ENCODE data around the gene CD6. TPM values are rescaled to one million over a fixed set of nuclear protein-coding genes. Genes with fewer than 3 reads are reported as not detected.

CD6 gene
- total RNA-seq, 2 experiments from 2014 or later = 286 to 377 TPM

- no peaks in the 10 kb centered on the region for H3K9me3 Mint-ChIP-seq (ENCODE audit: low read depth)
- no peak overlapping the region for H3K4me3 Mint-ChIP-seq
- ChIA-PET POLR2A (no interaction called here), CTCF (interaction anchor here (0.7 to 0.8 kb wide), 3 partner anchors 68 to 91 kb away, joined by 3 read pairs; no protein-coding TSS in a partner anchor)
- intact Hi-C loops (cut with DNase I, micrococcal nuclease) = no loop called here
- DNase-seq (no peak), ATAC-seq (no peak)
- no peaks in the 10 kb centered on the region for H3K27me3 Mint-ChIP-seq
- peaks cover 74% of the 10 kb centered on the region for H3K4me1 Mint-ChIP-seq
- H3K36me3 Mint-ChIP-seq (ENCODE audit: low read depth) = peaks cover 58% of the 10 kb centered on the region
- H3K27ac Mint-ChIP-seq = peak overlapping the region; percentile 47
Measured at GRCh38 chr11:61045271-61045670, 73.8 kb downstream of the CD6 start.

- ATAC-seq (no peak), DNase-seq (no peak)
- Mint-ChIP-seq H3K4me3 (no peak overlapping the region), H3K9me3 (ENCODE audit: low read depth) (no peaks in the 10 kb centered on the region), H3K4me1 (peaks cover 70% of the 10 kb centered on the region), H3K27ac (peak overlapping the region; percentile 45), H3K36me3 (ENCODE audit: low read depth) (peaks cover 58% of the 10 kb centered on the region), H3K27me3 (no peaks in the 10 kb centered on the region)
- CTCF ChIA-PET = interaction anchor here (0.8 kb wide), 1 partner anchor 69 kb away, joined by 5 read pairs; no protein-coding TSS in a partner anchor
- POLR2A ChIA-PET = interaction anchor here (0.5 to 1.3 kb wide), 2 partner anchors 14 to 67 kb away, joined by 4 to 5 read pairs; no protein-coding TSS in a partner anchor
- intact Hi-C loops (cut with DNase I, micrococcal nuclease) = no loop called here
Measured at GRCh38 chr11:61046833-61047232, 75.4 kb downstream of the CD6 start.

- H3K27ac Mint-ChIP-seq = peak overlapping the region; percentile 81
- CTCF ChIA-PET = interaction anchor here (0.6 to 1.4 kb wide), 6 partner anchors 11 to 99 kb away, joined by 3 to 4 read pairs (median 3); no protein-coding TSS in a partner anchor
- H3K27me3 Mint-ChIP-seq = no peaks in the 10 kb centered on the region
- POLR2A ChIA-PET = interaction anchor here (0.6 to 1.9 kb wide), 6 partner anchors 13 to 63 kb away, joined by 3 to 14 read pairs (median 3); no protein-coding TSS in a partner anchor
- intact Hi-C loops (cut with DNase I, micrococcal nuclease) = no loop called here
- peaks cover 59% of the 10 kb centered on the region for H3K36me3 Mint-ChIP-seq (ENCODE audit: low read depth)
- H3K4me1 Mint-ChIP-seq = peaks cover 69% of the 10 kb centered on the region
- DNase-seq = no peak
- ATAC-seq = no peak
- no peaks in the 10 kb centered on the region for H3K9me3 Mint-ChIP-seq (ENCODE audit: low read depth)
- H3K4me3 Mint-ChIP-seq = peak overlapping the region; percentile 18
Measured at GRCh38 chr11:61048368-61049062, 77.0 kb downstream of the CD6 start.

- peak; percentile 79 for ATAC-seq
- Mint-ChIP-seq H3K36me3 (ENCODE audit: low read depth) (peaks cover 64% of the 10 kb centered on the region), H3K4me1 (peaks cover 73% of the 10 kb centered on the region), H3K9me3 (ENCODE audit: low read depth) (no peaks in the 10 kb centered on the region), H3K4me3 (peak overlapping the region; percentile 18), H3K27ac (peak overlapping the region; percentile 81), H3K27me3 (no peaks in the 10 kb centered on the region)
- DNase-seq = no peak
- POLR2A ChIA-PET = interaction anchor here (0.6 to 1.9 kb wide), 6 partner anchors 12 to 63 kb away, joined by 3 to 14 read pairs (median 3); no protein-coding TSS in a partner anchor
- intact Hi-C loops (cut with DNase I, micrococcal nuclease) = no loop called here
- CTCF ChIA-PET = interaction anchor here (0.6 to 1.5 kb wide), 9 partner anchors 10 to 139 kb away, joined by 3 to 4 read pairs (median 3); no protein-coding TSS in a partner anchor
Measured at GRCh38 chr11:61049063-61049377, 77.5 kb downstream of the CD6 start.

GRCh38 chr11:61049859-61050258 lies 78.4 kb downstream of the CD6 start:
- intact Hi-C loops (cut with DNase I, micrococcal nuclease) = no loop called here
- Mint-ChIP-seq H3K4me1 (peaks cover 80% of the 10 kb centered on the region), H3K36me3 (ENCODE audit: low read depth) (peaks cover 66% of the 10 kb centered on the region), H3K4me3 (peak overlapping the region; percentile 46), H3K9me3 (ENCODE audit: low read depth) (no peaks in the 10 kb centered on the region), H3K27me3 (no peaks in the 10 kb centered on the region), H3K27ac (peak overlapping the region; percentile 86)
- DNase-seq = peak; percentile 4
- ChIA-PET CTCF (interaction anchor here (0.6 to 1.5 kb wide), 3 partner anchors 34 to 138 kb away, joined by 3 to 4 read pairs (median 3); no protein-coding TSS in a partner anchor), POLR2A (interaction anchor here (1.9 kb wide), 1 partner anchor 11 kb away, joined by 14 read pairs; no protein-coding TSS in a partner anchor)
- no peak for ATAC-seq

GRCh38 chr11:61052182-61052972 lies 80.9 kb downstream of the CD6 start:
- CTCF ChIA-PET = interaction anchor here (0.6 to 2.1 kb wide), 3 partner anchors 10 to 21 kb away, joined by 3 to 12 read pairs (median 3); no protein-coding TSS in a partner anchor
- no peak for ATAC-seq
- H3K36me3 Mint-ChIP-seq (ENCODE audit: low read depth) = peaks cover 68% of the 10 kb centered on the region

GRCh38 chr11:61053191-61053590 lies 81.7 kb downstream of the CD6 start:
- intact Hi-C loops (cut with DNase I, micrococcal nuclease) = no loop called here
- peaks cover 88% of the 10 kb centered on the region for H3K4me1 Mint-ChIP-seq
- no peaks in the 10 kb centered on the region for H3K27me3 Mint-ChIP-seq
- ChIA-PET CTCF (interaction anchor here (0.5 to 1.9 kb wide), 3 partner anchors 13 to 79 kb away, joined by 3 to 5 read pairs (median 4); no protein-coding TSS in a partner anchor), POLR2A (interaction anchor here (1.4 kb wide), 1 partner anchor 10 kb away, joined by 5 read pairs; no protein-coding TSS in a partner anchor)
- DNase-seq (peak; percentile 10), ATAC-seq (no peak)
- H3K27ac Mint-ChIP-seq = peak overlapping the region; percentile 79
- peaks cover 66% of the 10 kb centered on the region for H3K36me3 Mint-ChIP-seq (ENCODE audit: low read depth)
- H3K4me3 Mint-ChIP-seq = no peak overlapping the region
- H3K9me3 Mint-ChIP-seq (ENCODE audit: low read depth) = no peaks in the 10 kb centered on the region

More at GRCh38 chr11:61052182-61052972, 80.9 kb downstream of the CD6 start:
- DNase-seq = peak; percentile 3
- Mint-ChIP-seq H3K4me1 (peaks cover 90% of the 10 kb centered on the region), H3K27ac (peak overlapping the region; percentile 79), H3K27me3 (no peaks in the 10 kb centered on the region), H3K4me3 (no peak overlapping the region), H3K9me3 (ENCODE audit: low read depth) (no peaks in the 10 kb centered on the region)
- intact Hi-C loops (cut with DNase I, micrococcal nuclease) = no loop called here
- POLR2A ChIA-PET = interaction anchor here (0.6 to 1.4 kb wide), 3 partner anchors 8 to 12 kb away, joined by 3 to 5 read pairs (median 3); no protein-coding TSS in a partner anchor

- Mint-ChIP-seq H3K27ac (peak overlapping the region; percentile 92), H3K36me3 (ENCODE audit: low read depth) (peaks cover 69% of the 10 kb centered on the region), H3K4me3 (peak overlapping the region; percentile 23), H3K27me3 (no peaks in the 10 kb centered on the region), H3K4me1 (peaks cover 89% of the 10 kb centered on the region), H3K9me3 (ENCODE audit: low read depth) (no peaks in the 10 kb centered on the region)
- DNase-seq = peak; percentile 30
- peak; percentile 20 for ATAC-seq
- ChIA-PET CTCF (interaction anchor here (0.9 to 1.9 kb wide), 6 partner anchors 11 to 75 kb away, joined by 4 to 9 read pairs (median 4); no protein-coding TSS in a partner anchor), POLR2A (interaction anchor here (0.6 to 2.9 kb wide), 16 partner anchors 10 to 139 kb away, joined by 3 to 17 read pairs (median 5); no protein-coding TSS in a partner anchor)
- intact Hi-C loops (cut with DNase I, micrococcal nuclease) = loop anchor here in 1 of 2 experiments (1.0 kb wide), 1 partner anchor 11 kb away; no protein-coding TSS in a partner anchor
Measured at GRCh38 chr11:61054513-61054912, 83.0 kb downstream of the CD6 start.

- H3K27me3 Mint-ChIP-seq = no peaks in the 10 kb centered on the region
- peak overlapping the region; percentile 42 for H3K4me3 Mint-ChIP-seq
- peak overlapping the region; percentile 92 for H3K27ac Mint-ChIP-seq
- H3K4me1 Mint-ChIP-seq = peaks cover 87% of the 10 kb centered on the region
- intact Hi-C loops (cut with DNase I, micrococcal nuclease) = loop anchor here in 1 of 2 experiments (1.0 kb wide), 1 partner anchor 12 kb away; no protein-coding TSS in a partner anchor
- POLR2A ChIA-PET = interaction anchor here (0.6 to 2.9 kb wide), 18 partner anchors 11 to 139 kb away, joined by 3 to 17 read pairs (median 5); no protein-coding TSS in a partner anchor
- peaks cover 69% of the 10 kb centered on the region for H3K36me3 Mint-ChIP-seq (ENCODE audit: low read depth)
- DNase-seq = peak; percentile 79
- no peaks in the 10 kb centered on the region for H3K9me3 Mint-ChIP-seq (ENCODE audit: low read depth)
- peak; percentile 77 for ATAC-seq
- CTCF ChIA-PET = interaction anchor here (0.5 to 1.9 kb wide), 11 partner anchors 10 to 292 kb away, joined by 3 to 9 read pairs (median 4); no protein-coding TSS in a partner anchor
Measured at GRCh38 chr11:61054927-61055562, 83.6 kb downstream of the CD6 start.

- no peaks in the 10 kb centered on the region for H3K27me3 Mint-ChIP-seq
- peak overlapping the region; percentile 42 for H3K4me3 Mint-ChIP-seq
- peaks cover 87% of the 10 kb centered on the region for H3K4me1 Mint-ChIP-seq
- H3K9me3 Mint-ChIP-seq (ENCODE audit: low read depth) = no peaks in the 10 kb centered on the region
- ATAC-seq (no peak), DNase-seq (peak; percentile 6)
- peaks cover 68% of the 10 kb centered on the region for H3K36me3 Mint-ChIP-seq (ENCODE audit: low read depth)
- ChIA-PET CTCF (interaction anchor here (0.8 to 1.0 kb wide), 4 partner anchors 15 to 76 kb away, joined by 3 to 4 read pairs (median 4); no protein-coding TSS in a partner anchor), POLR2A (interaction anchor here (0.7 to 2.9 kb wide), 5 partner anchors 10 to 77 kb away, joined by 3 to 13 read pairs (median 4); no protein-coding TSS in a partner anchor)
- H3K27ac Mint-ChIP-seq = peak overlapping the region; percentile 92
- intact Hi-C loops (cut with DNase I, micrococcal nuclease) = no loop called here
Measured at GRCh38 chr11:61055776-61056175, 84.3 kb downstream of the CD6 start.
